ENCODE data around the gene PSG5. TPM values are rescaled to one million over a fixed set of nuclear protein-coding genes. Genes with fewer than 3 reads are reported as not detected.
"Not testable (repeated sequence)": the region's sequence is repeated elsewhere in the genome, so short reads cannot be mapped to it uniquely, and the experiment has no call there.

Gene PSG5
- total and polyA plus RNA-seq, 10 of the 15 experiments (the other 5 are each of a cell fraction or from before 2014, with no cell fraction given): 0.27 TPM; not detected in 9

DNA sequence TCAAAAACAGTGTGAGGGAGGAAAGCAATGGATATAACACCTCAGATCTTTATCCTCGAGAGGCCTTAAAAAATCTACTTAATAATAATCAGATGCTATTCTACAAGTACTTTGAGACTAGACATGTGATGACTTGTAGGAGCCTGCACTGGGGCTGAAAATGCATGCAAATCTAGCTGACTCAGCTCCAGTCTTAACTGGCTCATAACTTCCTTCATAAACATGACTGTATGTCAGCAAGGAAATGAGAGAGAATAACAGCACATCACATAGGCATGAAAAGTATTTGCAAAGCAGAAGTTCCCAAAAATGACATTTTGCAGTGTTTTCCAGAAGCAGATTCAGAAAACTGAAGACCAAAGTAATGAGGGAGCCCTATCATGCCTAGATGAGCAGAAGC is 38.1 kb downstream of the PSG5 start:
- no TSS peak for BruUV-seq (replicated peaks)
- 0% methylated on average over 1 of the region's 1 CpG for WGBS (ENCODE audit: insufficient coverage, insufficient replicate concordance, low lambda C conversion rate, missing lambda C conversion rate)
- H3K9me3 ChIP-seq (replicated peaks; ENCODE audit: control insufficient read depth, insufficient read depth, low read length): no peaks in the 10 kb centered on the region
- ChIA-PET POLR2A (no interaction called here), SMC1A (ENCODE audit: uncharacterized antibody, unreplicated experiment) (no interaction called here), RAD21 (ENCODE audit: unreplicated experiment) (no interaction called here), CTCF (no interaction called here)
- H3K27me3 ChIP-seq (replicated peaks in 1 of 2; ENCODE audit: control insufficient read depth in 2 of 2, insufficient read depth in 2 of 2, low read length in 1 of 2): no peaks in the 10 kb centered on the region
- ATAC-seq (no peak), DNase-seq (ENCODE audit: low read depth, low spot score) (no peak), FAIRE-seq (no peak)
- H3K4me2 ChIP-seq (ENCODE audit: control insufficient read depth, insufficient read depth): no peak overlapping the region
- no peak overlapping the region for H3K4me3 ChIP-seq
- TF ChIP-seq, protein P1, sequence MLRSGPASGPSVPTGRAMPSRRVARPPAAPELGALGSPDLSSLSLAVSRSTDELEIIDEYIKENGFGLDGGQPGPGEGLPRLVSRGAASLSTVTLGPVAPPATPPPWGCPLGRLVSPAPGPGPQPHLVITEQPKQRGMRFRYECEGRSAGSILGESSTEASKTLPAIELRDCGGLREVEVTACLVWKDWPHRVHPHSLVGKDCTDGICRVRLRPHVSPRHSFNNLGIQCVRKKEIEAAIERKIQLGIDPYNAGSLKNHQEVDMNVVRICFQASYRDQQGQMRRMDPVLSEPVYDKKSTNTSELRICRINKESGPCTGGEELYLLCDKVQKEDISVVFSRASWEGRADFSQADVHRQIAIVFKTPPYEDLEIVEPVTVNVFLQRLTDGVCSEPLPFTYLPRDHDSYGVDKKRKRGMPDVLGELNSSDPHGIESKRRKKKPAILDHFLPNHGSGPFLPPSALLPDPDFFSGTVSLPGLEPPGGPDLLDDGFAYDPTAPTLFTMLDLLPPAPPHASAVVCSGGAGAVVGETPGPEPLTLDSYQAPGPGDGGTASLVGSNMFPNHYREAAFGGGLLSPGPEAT (IDR thresholded peaks at IDR 0.05; ENCODE audit: low read depth): no peak
- TF ChIP-seq ESRRA (IDR thresholded peaks at IDR 0.05; ENCODE audit: low read length) (no peak), PAX8 (IDR thresholded peaks at IDR 0.05) (no peak), KLF5 (IDR thresholded peaks at IDR 0.05; ENCODE audit: partially characterized antibody) (no peak), BHLHE40 (IDR thresholded peaks at IDR 0.05; ENCODE audit: borderline replicate concordance in 1 of 2, low read depth in 2 of 2, low read length in 1 of 2) (no peak), MEF2A (IDR thresholded peaks at IDR 0.05; ENCODE audit: insufficient read depth, low read depth, low read length) (no peak)
- H3K4me1 ChIP-seq (ENCODE audit: control insufficient read depth, insufficient read depth, low read length): no peaks in the 10 kb centered on the region
- no peaks in the 10 kb centered on the region for H3K36me3 ChIP-seq (ENCODE audit: control insufficient read depth in 2 of 2, insufficient read depth in 2 of 2, low read length in 1 of 2)
- no peaks in the 10 kb centered on the region for H4K20me1 ChIP-seq (ENCODE audit: control insufficient read depth, insufficient read depth)
- no peak overlapping the region for H2AFZ ChIP-seq (ENCODE audit: control insufficient read depth, low read depth, low read length)
- H3K9ac ChIP-seq (ENCODE audit: control insufficient read depth, insufficient read depth, low read length): no peak overlapping the region
- in situ Hi-C loops (cut with MboI) (no loop called here), intact Hi-C loops (cut with micrococcal nuclease; ENCODE audit: unreplicated experiment) (no loop called here)
- no peak overlapping the region for H3K27ac ChIP-seq (ENCODE audit: control insufficient read depth, insufficient read depth)
- H3K79me2 ChIP-seq (ENCODE audit: control insufficient read depth, insufficient read depth, low read length): no peaks in the 10 kb centered on the region

DNA sequence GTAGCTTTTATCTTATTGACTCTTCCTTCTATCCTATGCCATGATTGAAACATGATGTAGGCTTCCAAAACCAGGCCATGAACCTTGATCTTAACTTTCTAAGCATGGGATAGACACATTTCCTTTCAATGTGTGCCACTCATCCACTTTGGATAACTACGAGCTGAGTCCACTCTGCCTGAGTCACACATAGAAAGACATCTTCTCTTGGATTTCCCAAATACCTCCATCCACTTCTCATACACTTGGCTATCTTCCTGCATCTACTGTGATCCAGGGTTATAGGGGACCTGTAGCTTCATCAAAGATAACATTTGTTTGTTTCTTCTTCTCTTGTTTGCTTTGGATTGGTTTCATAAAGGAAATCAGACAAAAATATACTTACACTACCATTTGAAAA is 44.6 kb downstream of the PSG5 start:
- DNase-seq (ENCODE audit: low read depth, low spot score); H3K4me2 ChIP-seq (ENCODE audit: control insufficient read depth, insufficient read depth); H3K4me3 ChIP-seq; H3K4me1 ChIP-seq (ENCODE audit: control insufficient read depth, insufficient read depth, low read length); POLR2A ChIA-PET; SMC1A ChIA-PET (ENCODE audit: uncharacterized antibody, unreplicated experiment); H3K9me3 ChIP-seq (replicated peaks; ENCODE audit: control insufficient read depth, insufficient read depth, low read length); H3K27ac ChIP-seq (ENCODE audit: control insufficient read depth, insufficient read depth); RAD21 ChIA-PET (ENCODE audit: unreplicated experiment); BruUV-seq (replicated peaks); ATAC-seq; H3K27me3 ChIP-seq (replicated peaks in 1 of 2; ENCODE audit: control insufficient read depth in 2 of 2, insufficient read depth in 2 of 2, low read length in 1 of 2); CTCF ChIA-PET; in situ Hi-C loops (cut with MboI); H3K9ac ChIP-seq (ENCODE audit: control insufficient read depth, insufficient read depth, low read length); H3K79me2 ChIP-seq (ENCODE audit: control insufficient read depth, insufficient read depth, low read length); H4K20me1 ChIP-seq (ENCODE audit: control insufficient read depth, insufficient read depth); H2AFZ ChIP-seq (ENCODE audit: control insufficient read depth, low read depth, low read length); H3K36me3 ChIP-seq (ENCODE audit: control insufficient read depth in 2 of 2, insufficient read depth in 2 of 2, low read length in 1 of 2); FAIRE-seq; intact Hi-C loops (cut with micrococcal nuclease; ENCODE audit: unreplicated experiment): not testable (repeated sequence)
- 0% methylated on average over 1 of the region's 1 CpG for WGBS (ENCODE audit: insufficient coverage, insufficient replicate concordance, low lambda C conversion rate, missing lambda C conversion rate)

Data from GM12878 (cell line).